ENCODE results near the gene ZNF621. TPM values are rescaled to one million over a fixed set of nuclear protein-coding genes. Genes with fewer than 3 reads are reported as not detected.

ZNF621 gene
- total and polyA plus RNA-seq, 2 donors (not counting 1 experiment from before 2014, with no cell fraction given) = 23.1 to 23.3 TPM

- Histone ChIP-seq H3K9ac (ENCODE audit: insufficient read depth, low read length) (no peak overlapping the region), H3K4me3 (replicated peaks in 1 of 4; ENCODE audit: control extremely low read depth in 1 of 4, insufficient read depth in 1 of 4, low read depth in 3 of 4, low read length in 4 of 4) (peak overlapping the region; percentile 65 to 90 (median 71)), H3K27ac (ENCODE audit: insufficient read depth, low read length) (no peak overlapping the region), H3K36me3 (ENCODE audit: control insufficient read depth, insufficient read depth, low read length) (no peaks in the 10 kb centered on the region), H3K4me2 (ENCODE audit: extremely low read depth, insufficient read depth, low read length) (peak overlapping the region; percentile 96), H3K9me3 (ENCODE audit: control insufficient read depth, insufficient read depth, low read depth, low read length) (no peaks in the 10 kb centered on the region), H3K27me3 (ENCODE audit: control insufficient read depth, insufficient read depth, low read length) (no peaks in the 10 kb centered on the region), H2AFZ (ENCODE audit: low read length) (peak overlapping the region; percentile 84), H3K4me1 (ENCODE audit: control insufficient read depth, extremely low read depth, insufficient read depth, low read length) (peaks cover 2% of the 10 kb centered on the region), H3K79me2 (ENCODE audit: control insufficient read depth, insufficient read depth, low read length) (no peaks in the 10 kb centered on the region), H4K20me1 (ENCODE audit: control insufficient read depth, extremely low read depth, insufficient read depth, low read length) (no peaks in the 10 kb centered on the region)
- TF ChIP-seq EZH2 (IDR thresholded peaks at IDR 0.05; ENCODE audit: low read length, missing control alignments) (no peak), CTCF (conservative IDR thresholded peaks at IDR 0.05 in 1 of 2, IDR thresholded peaks at IDR 0.05 in 1 of 2; ENCODE audit: low read depth in 1 of 2, low read length in 2 of 2) (no peak)
- DNase-seq (ENCODE audit: low read depth in 2 of 2) = no peak
Observed at GRCh38 chr3:40477666-40478065, 47.1 kb upstream of the ZNF621 start.

GRCh38 chr3:40487172-40487571 lies 37.6 kb upstream of the ZNF621 start:
- H4K20me1 ChIP-seq (ENCODE audit: control insufficient read depth, extremely low read depth, insufficient read depth, low read length) = no peaks in the 10 kb centered on the region
- no peak overlapping the region for H2AFZ ChIP-seq (ENCODE audit: low read length)
- no peak overlapping the region for H3K4me2 ChIP-seq (ENCODE audit: extremely low read depth, insufficient read depth, low read length)
- no peaks in the 10 kb centered on the region for H3K79me2 ChIP-seq (ENCODE audit: control insufficient read depth, insufficient read depth, low read length)
- TF ChIP-seq CTCF (conservative IDR thresholded peaks at IDR 0.05 in 1 of 2, IDR thresholded peaks at IDR 0.05 in 1 of 2; ENCODE audit: low read depth in 1 of 2, low read length in 2 of 2) (no peak), EZH2 (IDR thresholded peaks at IDR 0.05; ENCODE audit: low read length, missing control alignments) (no peak)
- H3K9ac ChIP-seq (ENCODE audit: insufficient read depth, low read length) = no peak overlapping the region
- no peak for DNase-seq (ENCODE audit: low read depth in 2 of 2)
- no peaks in the 10 kb centered on the region for H3K27me3 ChIP-seq (ENCODE audit: control insufficient read depth, insufficient read depth, low read length)
- H3K36me3 ChIP-seq (ENCODE audit: control insufficient read depth, insufficient read depth, low read length) = peaks cover 5% of the 10 kb centered on the region
- H3K27ac ChIP-seq (ENCODE audit: insufficient read depth, low read length) = no peak overlapping the region
- H3K4me1 ChIP-seq (ENCODE audit: control insufficient read depth, extremely low read depth, insufficient read depth, low read length) = no peaks in the 10 kb centered on the region
- H3K9me3 ChIP-seq (ENCODE audit: control insufficient read depth, insufficient read depth, low read depth, low read length) = no peaks in the 10 kb centered on the region
- H3K4me3 ChIP-seq (replicated peaks in 1 of 4; ENCODE audit: control extremely low read depth in 1 of 4, insufficient read depth in 1 of 4, low read depth in 3 of 4, low read length in 4 of 4) = no peak overlapping the region

GRCh38 chr3:40490916-40491315 lies 33.8 kb upstream of the ZNF621 start:
- Histone ChIP-seq H3K79me2 (ENCODE audit: control insufficient read depth, insufficient read depth, low read length) (no peaks in the 10 kb centered on the region), H3K27ac (ENCODE audit: insufficient read depth, low read length) (no peak overlapping the region), H3K4me1 (ENCODE audit: control insufficient read depth, extremely low read depth, insufficient read depth, low read length) (no peaks in the 10 kb centered on the region), H3K36me3 (ENCODE audit: control insufficient read depth, insufficient read depth, low read length) (peaks cover 5% of the 10 kb centered on the region), H3K4me2 (ENCODE audit: extremely low read depth, insufficient read depth, low read length) (no peak overlapping the region), H3K27me3 (ENCODE audit: control insufficient read depth, insufficient read depth, low read length) (no peaks in the 10 kb centered on the region), H3K4me3 (replicated peaks in 1 of 4; ENCODE audit: control extremely low read depth in 1 of 4, insufficient read depth in 1 of 4, low read depth in 3 of 4, low read length in 4 of 4) (no peak overlapping the region), H3K9me3 (ENCODE audit: control insufficient read depth, insufficient read depth, low read depth, low read length) (no peaks in the 10 kb centered on the region), H4K20me1 (ENCODE audit: control insufficient read depth, extremely low read depth, insufficient read depth, low read length) (no peaks in the 10 kb centered on the region), H2AFZ (ENCODE audit: low read length) (no peak overlapping the region), H3K9ac (ENCODE audit: insufficient read depth, low read length) (no peak overlapping the region)
- DNase-seq (ENCODE audit: low read depth in 2 of 2) = peak; percentile 10 to 25
- TF ChIP-seq CTCF (conservative IDR thresholded peaks at IDR 0.05 in 1 of 2, IDR thresholded peaks at IDR 0.05 in 1 of 2; ENCODE audit: low read depth in 1 of 2, low read length in 2 of 2) = no peak
- no peak for TF ChIP-seq EZH2 (IDR thresholded peaks at IDR 0.05; ENCODE audit: low read length, missing control alignments)
